PFSK-1 (cell line): ENCODE measurements around the gene ULK3.
A peak's percentile ranks its signal among the peaks of the same experiment; 100 is the strongest.

ENCODE experiments used
- FOXP2 ChIP-seq: optimal IDR thresholded peaks from 2 replicates; pipeline ENCODE3; 2011; ENCODE audit warnings: borderline replicate concordance, control low read depth, inconsistent platforms; ENCODE audit not compliant: insufficient read depth; ENCODE audit errors: extremely low read length, extremely low read depth
- POLR2AphosphoS5 ChIP-seq: IDR thresholded peaks from 2 replicates; pipeline ENCODE4 v1.6.1; 2012; ENCODE audit warnings: low read depth, mild to moderate bottlenecking, control low read depth, low read length, moderate library complexity
- REST ChIP-seq, 2 experiments: IDR thresholded peaks; 2 replicates each; pipeline versions ENCODE4 v1.6.1 to v1.8.0; 2011 to 2012; ENCODE audit warnings: low read depth in 2 of 2, low read length in 2 of 2, control low read depth in 1 of 2, inconsistent platforms in 1 of 2, mild to moderate bottlenecking in 1 of 2, moderate library complexity in 1 of 2; ENCODE audit not compliant: insufficient read depth in 1 of 2
- SIN3A ChIP-seq: IDR thresholded peaks from 2 replicates; pipeline ENCODE4 v1.6.1; 2012; ENCODE audit warnings: mild to moderate bottlenecking, low read length, moderate library complexity, borderline replicate concordance; ENCODE audit not compliant: insufficient read depth
- TAF1 ChIP-seq: IDR thresholded peaks from 2 replicates; pipeline ENCODE4 v1.6.1; 2012; ENCODE audit warnings: low read length, control low read depth, borderline replicate concordance; ENCODE audit not compliant: insufficient read depth

The ULK3 gene

GRCh38 chr15:74889883-74890664 lies 47.1 kb upstream of the ULK3 start, which contains the start of gene MPI:
Gene MPI (plus strand): TSS chr15:74890042. CDS start chr15:74890074, 32 bp downstream.
- TF ChIP-seq REST (IDR thresholded peaks at IDR 0.05; ENCODE audit: insufficient read depth in 1 of 2, low read depth in 2 of 2, low read length in 2 of 2): peak; percentile 19 to 34; a peak in 1 of 4 replicates
- TF ChIP-seq FOXP2: peak; percentile 39
- TF ChIP-seq SIN3A: peak; percentile 33; the same call in 1 of the 2 replicates
- peak; percentile 90; the same call in 1 of the 2 replicates for TF ChIP-seq TAF1
- TF ChIP-seq POLR2AphosphoS5: peak; percentile 80

- TF ChIP-seq POLR2AphosphoS5 (no peak), SIN3A (no peak), REST (IDR thresholded peaks at IDR 0.05; ENCODE audit: insufficient read depth in 1 of 2, low read depth in 2 of 2, low read length in 2 of 2) (no peak), TAF1 (no peak), FOXP2 (peak; percentile 56)
These were observed 46.5 kb upstream of the ULK3 start for GRCh38 chr15:74889390-74889882.

GRCh38 chr15:74888716-74889115 lies 45.8 kb upstream of the ULK3 start:
- TF ChIP-seq REST (IDR thresholded peaks at IDR 0.05; ENCODE audit: insufficient read depth in 1 of 2, low read depth in 2 of 2, low read length in 2 of 2) (no peak), POLR2AphosphoS5 (no peak), SIN3A (no peak), FOXP2 (no peak), TAF1 (no peak)

- TF ChIP-seq POLR2AphosphoS5 (no peak), REST (IDR thresholded peaks at IDR 0.05; ENCODE audit: insufficient read depth in 1 of 2, low read depth in 2 of 2, low read length in 2 of 2) (no peak), SIN3A (no peak), FOXP2 (no peak), TAF1 (no peak)
These were observed 42.5 kb upstream of the ULK3 start for GRCh38 chr15:74885461-74885860.
